Cardiac fibroblast (primary cell): ENCODE results near the gene POLD1.

Source experiments
- DNase-seq, 2 donors: peaks; one replicate each; pipeline versions ENCODE4 v3.0.0 to v3.0.0-alpha.2; 2010; ENCODE audit warnings: low read depth in 2 of 2
- H3K4me3 ChIP-seq, 2 donors: replicated peaks in 1 of 2; 1 replicate in 1 of 2; 2 replicates in 1 of 2; pipeline ENCODE4 v1.5.1; 2011; ENCODE audit warnings: low read depth in 2 of 2, low read length in 2 of 2, mild to moderate bottlenecking in 2 of 2, moderate library complexity in 1 of 2
- CTCF ChIP-seq: IDR thresholded peaks from one replicate; pipeline ENCODE4 v1.5.1; 2011; ENCODE audit warnings: low read depth, mild to moderate bottlenecking, low read length, inconsistent platforms

Gene POLD1

GRCh38 chr19:50371914-50372475 lies 12.2 kb upstream of the POLD1 start:
- no peak overlapping the region for H3K4me3 ChIP-seq
- DNase-seq: peak in 1 of 2 donors; percentile 13
- TF ChIP-seq CTCF: no peak

GRCh38 chr19:50376166-50377050 lies 7.7 kb upstream of the POLD1 start, which contains the start of gene NR1H2:
NR1H2 (plus strand) TSS chr19:50376457; CDS start chr19:50377606, 1,149 bp downstream.
- H3K4me3 ChIP-seq: peak within 1 kb of the TSS; percentile 92 to 94
- DNase-seq: peak; percentile 99
- no peak for TF ChIP-seq CTCF

GRCh38 chr19:50377051-50377461 lies 7.1 kb upstream of the POLD1 start:
- TF ChIP-seq CTCF: no peak
- peak in 1 of 2 donors; percentile 16 for DNase-seq
- peak overlapping the region; percentile 29 to 42 for H3K4me3 ChIP-seq

- no peak overlapping the region for H3K4me3 ChIP-seq
- no peak for DNase-seq
- TF ChIP-seq CTCF: no peak
Observed at GRCh38 chr19:50377517-50377916, 6.6 kb upstream of the POLD1 start.

- TF ChIP-seq CTCF: no peak
- DNase-seq: no peak
- H3K4me3 ChIP-seq: no peak overlapping the region
Observed at GRCh38 chr19:50378169-50378862, 5.8 kb upstream of the POLD1 start.

- no peak for TF ChIP-seq CTCF
- no peak for DNase-seq
Observed at GRCh38 chr19:50378863-50379236, 5.3 kb upstream of the POLD1 start.

More at GRCh38 chr19:50378863-50379236, 5.3 kb upstream of the POLD1 start:
- H3K4me3 ChIP-seq: no peak overlapping the region
